NCI-H187 (cell line): ENCODE measurements around the gene RALY.
"Not testable (repeated sequence)": the region's sequence is repeated elsewhere in the genome, so short reads cannot be mapped to it uniquely, and the experiment has no call there.

ENCODE experiments used
- DNase-seq, 2 experiments: peaks; one replicate each; lab custom pipeline; 2025; lab: John Stamatoyannopoulos, UW

The RALY gene

GRCh38 chr20:34016736-34017135 lies 23.0 kb downstream of the RALY start:
- no peak for DNase-seq

DNA sequence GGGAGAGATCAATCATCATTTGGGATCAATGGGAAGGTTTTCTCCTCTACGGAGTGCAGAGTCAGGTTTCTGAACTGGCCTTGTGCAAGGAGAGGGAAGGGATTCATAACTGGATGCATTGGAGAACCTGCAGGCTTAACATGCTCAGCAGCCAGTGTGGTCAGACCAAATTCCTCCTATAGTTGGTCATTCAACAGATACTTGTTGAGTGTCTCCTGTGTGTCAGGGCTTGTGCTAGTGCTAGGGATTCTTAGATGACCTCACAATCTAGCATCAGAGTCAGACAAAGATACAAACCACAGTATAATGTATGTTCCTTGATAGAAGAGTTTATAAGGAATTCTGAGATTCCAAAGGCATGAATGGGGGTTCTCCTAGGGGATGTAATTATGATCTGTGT lies 23.9 kb downstream of the RALY start:
- DNase-seq: no peak

DNA sequence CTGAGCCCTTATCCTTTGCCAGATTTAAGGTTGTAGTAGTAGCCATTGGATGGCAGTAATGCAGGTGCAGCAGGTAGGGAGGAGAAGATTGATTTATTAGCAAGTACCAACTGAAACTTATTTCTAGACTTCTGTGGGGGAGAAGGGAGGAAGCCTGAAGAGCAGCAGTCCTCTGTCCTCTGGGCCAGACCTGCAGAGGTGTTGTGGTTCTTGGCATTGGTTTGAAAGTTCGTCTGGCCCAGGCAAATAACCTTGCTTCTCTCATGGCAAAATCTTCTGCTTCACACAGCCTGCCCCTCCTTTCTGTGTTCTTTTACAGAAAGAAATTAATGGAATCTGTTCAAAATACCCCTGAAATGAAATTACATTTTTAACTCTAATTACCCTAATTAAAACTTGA lies 24.5 kb downstream of the RALY start:
- no peak for DNase-seq

- DNase-seq: no peak
Observed at GRCh38 chr20:34022151-34022838, 28.6 kb downstream of the RALY start.

DNA sequence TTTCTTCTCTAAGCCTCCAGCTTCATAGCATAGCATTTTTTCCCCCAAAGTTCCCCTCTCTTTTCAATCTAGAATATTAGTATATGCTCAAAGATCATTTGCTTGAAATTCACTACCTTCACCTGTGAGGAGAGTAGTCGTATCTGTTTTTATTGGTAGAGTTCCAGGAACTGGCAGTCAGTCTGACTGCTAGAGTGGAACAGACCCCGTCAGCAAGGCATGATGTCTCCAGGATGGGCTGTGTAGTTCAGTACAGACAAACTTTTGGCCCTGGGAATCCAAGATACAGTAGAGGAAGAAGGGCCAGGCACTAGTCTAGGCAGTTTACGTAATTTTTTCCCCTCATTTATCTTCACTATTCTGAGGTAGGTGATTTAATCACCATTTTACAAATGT lies 29.1 kb downstream of the RALY start:
- no peak for DNase-seq

DNA sequence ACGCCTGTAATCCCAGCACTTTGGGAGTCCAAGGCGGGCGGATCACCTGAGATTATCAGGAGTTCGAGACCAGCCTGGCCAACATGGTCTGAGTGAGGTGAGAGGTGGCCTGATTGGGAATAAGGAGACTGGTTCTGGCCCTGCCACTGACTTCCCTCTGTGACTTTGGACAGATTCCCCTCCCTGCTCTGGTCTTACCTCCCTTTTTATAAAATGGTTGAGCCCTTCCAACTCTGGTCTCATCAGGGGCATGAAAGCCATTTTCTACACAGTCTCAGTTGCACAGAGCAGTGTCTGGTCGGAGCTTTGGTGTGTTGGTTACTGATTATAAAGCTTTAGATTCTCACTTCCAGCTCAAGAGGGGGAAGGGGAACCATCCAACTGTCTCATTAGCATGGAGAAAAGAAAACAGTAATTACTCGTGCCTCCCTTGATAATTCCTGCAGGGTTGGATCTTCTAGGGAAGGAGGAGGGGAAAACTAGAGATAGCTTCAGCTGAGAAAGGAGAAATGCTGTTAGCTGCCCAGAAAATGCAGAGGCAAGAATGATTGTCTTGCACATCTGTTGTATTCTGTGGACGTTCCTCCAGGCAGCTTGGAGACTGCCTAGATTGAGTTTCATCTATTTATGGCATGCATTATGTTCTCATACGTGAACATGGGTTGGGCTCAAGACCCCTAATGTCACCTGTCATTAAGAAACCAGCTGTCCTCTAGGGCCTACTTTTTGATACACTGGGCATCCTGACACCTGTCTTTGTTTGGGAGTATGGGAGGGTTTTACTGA lies 30.4 kb downstream of the RALY start:
- DNase-seq: no peak

- DNase-seq: no peak
Observed at GRCh38 chr20:34024723-34025351, 31.1 kb downstream of the RALY start.

DNA sequence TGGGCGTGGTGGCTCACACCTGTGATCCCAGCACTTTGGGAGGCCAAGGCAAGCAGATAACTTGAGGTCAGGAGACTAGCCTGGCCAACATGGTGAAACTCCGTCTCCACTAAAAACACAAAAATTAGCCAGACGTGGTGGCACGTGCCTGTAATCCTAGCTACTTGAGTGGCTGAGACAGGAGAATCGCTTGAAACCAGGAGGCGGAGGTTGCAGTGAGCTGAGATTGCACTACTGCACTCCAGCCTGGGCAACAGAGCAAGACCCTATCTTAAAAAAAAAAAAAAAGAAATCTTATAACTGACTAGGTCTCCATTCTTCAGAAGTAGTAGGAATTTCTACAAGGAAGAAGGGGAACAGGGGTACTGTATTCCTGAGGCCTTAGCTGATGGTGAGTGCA lies 34.3 kb downstream of the RALY start:
- not testable (repeated sequence) for DNase-seq

GRCh38 chr20:34029415-34029814 lies 35.7 kb downstream of the RALY start:
- no peak for DNase-seq

- DNase-seq: no peak
Observed at GRCh38 chr20:34030456-34030855, 36.7 kb downstream of the RALY start.

DNA sequence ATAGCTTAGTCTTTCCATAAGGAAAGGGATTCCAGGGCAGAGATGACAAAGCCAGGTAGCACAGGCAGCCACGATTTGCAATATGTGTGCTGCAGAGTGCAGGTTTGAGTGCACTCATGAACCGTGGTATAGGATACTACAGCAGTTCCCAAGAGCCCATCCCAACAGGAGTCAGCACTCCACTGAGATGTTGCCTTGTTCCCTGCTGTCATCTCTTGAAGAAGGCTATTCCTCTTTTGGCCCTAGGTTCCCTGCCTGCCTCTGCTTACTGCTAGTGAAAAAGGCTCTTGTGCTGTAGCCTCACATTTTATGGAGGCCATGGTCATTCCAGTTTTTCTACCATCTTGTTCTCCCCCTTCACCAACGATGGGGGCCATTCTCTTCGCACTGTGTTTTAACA lies 40.2 kb downstream of the RALY start:
- no peak for DNase-seq

- DNase-seq: no peak
Observed at GRCh38 chr20:34037121-34037520, 43.4 kb downstream of the RALY start.

DNA sequence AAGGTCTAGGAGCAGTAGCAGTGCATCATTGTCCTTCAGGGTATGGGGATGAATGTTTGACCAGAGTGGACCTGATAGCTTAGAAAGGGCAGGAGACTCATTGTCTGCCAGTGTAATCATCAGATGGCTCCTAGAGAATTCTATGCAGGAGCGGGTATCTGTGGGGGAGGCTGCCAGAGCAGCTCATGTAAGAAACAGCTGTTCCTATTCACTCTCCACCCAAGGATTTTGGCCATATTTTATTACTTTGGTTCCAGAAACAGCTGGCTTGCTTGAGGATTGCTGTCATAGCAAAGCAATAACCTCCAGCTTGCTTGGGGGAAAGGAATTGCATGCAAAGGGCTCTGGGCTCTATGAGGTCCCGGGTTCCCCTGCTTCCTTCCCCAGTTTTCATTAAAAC lies 44.1 kb downstream of the RALY start:
- no peak for DNase-seq

GRCh38 chr20:34040300-34040995 lies 46.7 kb downstream of the RALY start:
- DNase-seq: no peak

DNA sequence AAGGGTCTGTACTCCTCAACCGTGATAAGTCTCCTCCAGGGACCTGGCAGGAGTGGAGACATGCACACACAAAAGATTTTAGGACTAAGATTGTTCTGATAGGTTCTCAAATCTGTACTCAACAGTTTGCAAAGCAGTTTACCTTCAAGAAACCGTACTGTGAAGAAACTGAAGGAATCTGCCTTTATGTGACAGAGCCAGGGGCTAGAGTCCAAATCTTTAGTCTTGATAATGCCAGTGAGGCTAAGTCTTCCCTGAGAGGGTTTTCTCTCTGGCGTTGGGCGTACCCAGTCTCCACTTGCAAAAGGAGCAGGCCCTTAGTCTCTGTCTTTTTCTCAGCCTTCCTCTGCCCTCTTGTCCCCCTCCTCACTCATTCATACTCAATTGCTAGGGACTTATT lies 47.5 kb downstream of the RALY start:
- DNase-seq: no peak

GRCh38 chr20:34042262-34042661 lies 48.6 kb downstream of the RALY start:
- DNase-seq: peak in 1 of 2 experiments; percentile 14

GRCh38 chr20:34043025-34043424 lies 49.3 kb downstream of the RALY start:
- no peak for DNase-seq

- DNase-seq: no peak
Observed at GRCh38 chr20:34045294-34045693, 51.6 kb downstream of the RALY start.

GRCh38 chr20:34045930-34046725 lies 52.4 kb downstream of the RALY start:
- DNase-seq: no peak

DNA sequence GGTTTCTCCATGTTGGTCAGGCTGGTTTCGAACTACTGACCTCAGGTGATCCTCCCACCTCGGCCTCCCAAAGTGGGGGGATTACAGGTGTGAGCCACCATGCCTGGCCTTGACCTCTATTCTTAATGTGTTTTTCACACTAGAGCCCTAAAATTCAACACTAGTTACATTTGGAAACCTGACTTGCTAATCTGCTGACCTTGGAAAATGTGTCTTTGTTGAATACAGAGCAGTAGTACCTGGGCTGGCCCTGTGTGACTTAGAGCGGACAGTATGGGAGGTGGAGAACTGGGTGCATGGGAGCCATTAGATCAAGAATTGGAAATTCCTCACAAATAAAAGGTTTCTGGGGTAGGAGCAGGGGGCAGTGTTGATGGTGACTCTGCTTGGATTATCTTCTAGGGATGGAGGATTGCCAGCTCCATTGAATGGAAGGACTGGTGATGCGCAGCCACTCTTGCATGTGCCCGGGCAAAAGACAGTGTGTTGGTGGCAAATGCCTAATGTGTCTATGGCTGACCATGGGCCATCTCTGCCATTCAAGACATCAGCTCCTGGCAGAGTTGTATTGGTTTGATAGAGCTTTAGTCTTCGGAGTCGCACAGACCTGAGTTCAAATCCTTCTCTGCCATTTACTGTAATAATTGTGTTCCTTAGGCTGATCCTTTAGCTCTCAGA lies 53.4 kb downstream of the RALY start:
- no peak for DNase-seq

GRCh38 chr20:34047917-34048316 lies 54.2 kb downstream of the RALY start:
- DNase-seq: no peak
